ENCODE results near the gene LMOD3. TPM values are rescaled to one million over a fixed set of nuclear protein-coding genes. Genes with fewer than 3 reads are reported as not detected.
A peak's percentile ranks its signal among the peaks of the same experiment; 100 is the strongest.

Gene LMOD3
- total RNA-seq, 1 experiment from 2014 or later, result not detected

DNA sequence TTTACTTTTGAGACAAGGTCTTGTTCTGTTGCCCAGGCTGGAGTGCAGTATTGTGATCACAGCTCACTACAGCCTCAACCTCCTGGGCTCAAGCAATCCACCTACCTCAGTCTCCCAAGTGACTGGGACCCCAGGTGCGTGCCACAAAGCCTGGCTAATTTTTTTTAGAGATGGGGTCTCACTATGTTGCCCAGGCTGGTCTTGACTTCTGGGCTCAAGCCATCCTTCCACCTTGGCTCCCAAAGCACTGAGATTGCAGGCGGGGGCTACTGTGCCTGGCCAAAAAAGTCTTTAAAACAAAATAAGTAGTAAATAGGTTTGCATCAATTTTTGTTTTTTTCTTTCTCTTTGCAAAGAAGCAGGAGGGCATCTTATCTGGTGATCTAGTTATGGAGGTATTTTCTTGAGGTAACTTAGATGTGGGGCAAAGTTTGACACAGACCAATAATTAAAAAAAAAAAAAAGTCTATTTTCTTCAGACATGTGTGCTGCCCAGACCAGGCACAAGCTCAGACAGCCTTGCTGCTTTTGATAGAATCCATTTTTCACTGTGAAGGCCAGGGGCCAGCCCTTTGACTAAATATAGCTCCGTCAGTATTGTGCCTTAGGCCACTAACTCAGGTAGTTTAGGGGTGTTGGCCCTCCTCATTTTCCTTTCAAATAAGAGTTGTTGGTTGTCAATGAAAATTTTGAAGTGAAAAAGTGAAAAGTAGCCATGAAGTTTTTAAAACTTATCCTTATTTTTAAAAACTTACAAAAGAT is 35.2 kb downstream of the LMOD3 start:
- TSS peak; percentile 45 for BruUV-seq (replicated peaks)

DNA sequence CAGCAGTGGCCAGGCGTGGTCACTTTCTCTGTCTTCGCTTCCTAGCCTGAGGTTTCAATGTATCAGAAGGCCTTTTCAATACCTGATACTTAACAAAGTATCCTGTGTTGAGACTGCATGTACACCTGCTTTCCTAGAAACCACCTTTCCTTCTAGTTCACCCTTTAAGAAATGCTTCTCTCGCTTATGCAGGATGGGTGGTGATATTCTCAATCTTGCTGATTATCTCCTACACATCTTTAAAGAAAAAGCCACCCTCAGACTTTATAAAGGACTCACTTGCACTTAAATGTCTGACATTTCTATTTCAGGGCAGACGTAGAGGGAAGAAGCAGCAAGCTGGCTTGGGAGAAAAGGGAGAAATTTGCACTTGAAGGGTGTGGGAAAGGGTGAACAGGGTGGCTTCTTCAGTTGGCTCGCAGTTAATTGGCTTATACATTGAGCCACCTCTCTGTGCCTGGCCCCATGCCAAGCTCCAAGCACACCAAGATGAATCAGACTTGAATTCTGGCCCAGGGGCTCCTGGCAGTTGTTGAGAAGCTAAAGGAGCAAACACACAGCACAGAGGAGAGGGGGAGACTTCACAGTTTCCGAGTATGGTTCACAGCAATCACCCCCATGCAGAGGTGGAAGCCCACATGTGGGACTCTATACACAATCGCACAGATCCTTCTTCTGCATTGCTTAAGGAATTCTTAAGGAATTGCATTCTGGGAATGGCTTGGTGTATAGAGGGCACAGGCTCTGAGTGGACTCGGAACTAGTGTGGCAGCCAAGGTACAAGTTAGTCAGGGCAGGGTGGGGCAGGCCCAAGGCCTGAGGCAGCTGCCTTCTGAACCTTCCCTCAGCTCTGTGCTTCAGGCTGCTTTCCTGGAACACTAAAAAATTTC is 36.3 kb downstream of the LMOD3 start:
- Histone ChIP-seq H3K27ac (ENCODE audit: low read length) (peak overlapping the region; percentile 89), H3K36me3 (ENCODE audit: control insufficient read depth, insufficient read depth, low read length) (no peaks in the 10 kb centered on the region; the same call in none of the 2 replicates), H3K9me3 (ENCODE audit: control insufficient read depth, insufficient read depth, low read depth, low read length) (no peaks in the 10 kb centered on the region), H3K27me3 (ENCODE audit: control insufficient read depth, insufficient read depth, low read length) (no peaks in the 10 kb centered on the region), H3K4me1 (ENCODE audit: control insufficient read depth, insufficient read depth, low read length) (peaks cover 54% of the 10 kb centered on the region), H3K4me3 (ENCODE audit: low read depth in 2 of 2, low read length in 2 of 2) (peak overlapping the region; percentile 87 to 89)
- no TSS peak for BruUV-seq (replicated peaks)
- POLR2A ChIA-PET, result no interaction called here
- no peak for TF ChIP-seq TCF7L2 (IDR thresholded peaks at IDR 0.05; ENCODE audit: low read depth, low read length)
- TF ChIP-seq, protein P1, sequence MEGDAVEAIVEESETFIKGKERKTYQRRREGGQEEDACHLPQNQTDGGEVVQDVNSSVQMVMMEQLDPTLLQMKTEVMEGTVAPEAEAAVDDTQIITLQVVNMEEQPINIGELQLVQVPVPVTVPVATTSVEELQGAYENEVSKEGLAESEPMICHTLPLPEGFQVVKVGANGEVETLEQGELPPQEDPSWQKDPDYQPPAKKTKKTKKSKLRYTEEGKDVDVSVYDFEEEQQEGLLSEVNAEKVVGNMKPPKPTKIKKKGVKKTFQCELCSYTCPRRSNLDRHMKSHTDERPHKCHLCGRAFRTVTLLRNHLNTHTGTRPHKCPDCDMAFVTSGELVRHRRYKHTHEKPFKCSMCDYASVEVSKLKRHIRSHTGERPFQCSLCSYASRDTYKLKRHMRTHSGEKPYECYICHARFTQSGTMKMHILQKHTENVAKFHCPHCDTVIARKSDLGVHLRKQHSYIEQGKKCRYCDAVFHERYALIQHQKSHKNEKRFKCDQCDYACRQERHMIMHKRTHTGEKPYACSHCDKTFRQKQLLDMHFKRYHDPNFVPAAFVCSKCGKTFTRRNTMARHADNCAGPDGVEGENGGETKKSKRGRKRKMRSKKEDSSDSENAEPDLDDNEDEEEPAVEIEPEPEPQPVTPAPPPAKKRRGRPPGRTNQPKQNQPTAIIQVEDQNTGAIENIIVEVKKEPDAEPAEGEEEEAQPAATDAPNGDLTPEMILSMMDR (IDR thresholded peaks at IDR 0.05), result no peak
- in situ Hi-C loops (cut with HindIII; ENCODE audit: low pct_unique_long_range_greater_than_20kb, low sequenced_read_pairs) (no loop called here), intact Hi-C loops (cut with micrococcal nuclease; ENCODE audit: unreplicated experiment) (no loop called here)
- ATAC-seq (peak; percentile 63), DNase-seq (ENCODE audit: low read depth, low spot score) (no peak)
- CTCF ChIA-PET, result no interaction called here

More for the DNA sequence above, 35.2 kb downstream of the LMOD3 start:
- intact Hi-C loops (cut with micrococcal nuclease; ENCODE audit: unreplicated experiment), result no loop called here
- Histone ChIP-seq H3K27ac (ENCODE audit: low read length) (peak overlapping the region; percentile 89), H3K9me3 (ENCODE audit: control insufficient read depth, insufficient read depth, low read depth, low read length) (no peaks in the 10 kb centered on the region), H3K27me3 (ENCODE audit: control insufficient read depth, insufficient read depth, low read length) (no peaks in the 10 kb centered on the region), H3K4me1 (ENCODE audit: control insufficient read depth, insufficient read depth, low read length) (peaks cover 46% of the 10 kb centered on the region), H3K4me3 (ENCODE audit: low read depth in 2 of 2, low read length in 2 of 2) (peak overlapping the region in 1 of 2 experiments; percentile 29; a peak in 2 of 4 replicates), H3K36me3 (ENCODE audit: control insufficient read depth, insufficient read depth, low read length) (no peaks in the 10 kb centered on the region; the same call in none of the 2 replicates)
- in situ Hi-C loops (cut with HindIII; ENCODE audit: low pct_unique_long_range_greater_than_20kb, low sequenced_read_pairs), result no loop called here
- ChIA-PET CTCF (no interaction called here), POLR2A (no interaction called here)
- DNase-seq (ENCODE audit: low read depth, low spot score) (no peak), ATAC-seq (no peak)
- TF ChIP-seq TCF7L2 (IDR thresholded peaks at IDR 0.05; ENCODE audit: low read depth, low read length), result no peak
- TF ChIP-seq, protein P1 (IDR thresholded peaks at IDR 0.05), result no peak
- TF ChIP-seq POLR2AphosphoS5 (IDR thresholded peaks at IDR 0.05; ENCODE audit: low read depth, low read length), result no peak
- TF ChIP-seq, protein P2, sequence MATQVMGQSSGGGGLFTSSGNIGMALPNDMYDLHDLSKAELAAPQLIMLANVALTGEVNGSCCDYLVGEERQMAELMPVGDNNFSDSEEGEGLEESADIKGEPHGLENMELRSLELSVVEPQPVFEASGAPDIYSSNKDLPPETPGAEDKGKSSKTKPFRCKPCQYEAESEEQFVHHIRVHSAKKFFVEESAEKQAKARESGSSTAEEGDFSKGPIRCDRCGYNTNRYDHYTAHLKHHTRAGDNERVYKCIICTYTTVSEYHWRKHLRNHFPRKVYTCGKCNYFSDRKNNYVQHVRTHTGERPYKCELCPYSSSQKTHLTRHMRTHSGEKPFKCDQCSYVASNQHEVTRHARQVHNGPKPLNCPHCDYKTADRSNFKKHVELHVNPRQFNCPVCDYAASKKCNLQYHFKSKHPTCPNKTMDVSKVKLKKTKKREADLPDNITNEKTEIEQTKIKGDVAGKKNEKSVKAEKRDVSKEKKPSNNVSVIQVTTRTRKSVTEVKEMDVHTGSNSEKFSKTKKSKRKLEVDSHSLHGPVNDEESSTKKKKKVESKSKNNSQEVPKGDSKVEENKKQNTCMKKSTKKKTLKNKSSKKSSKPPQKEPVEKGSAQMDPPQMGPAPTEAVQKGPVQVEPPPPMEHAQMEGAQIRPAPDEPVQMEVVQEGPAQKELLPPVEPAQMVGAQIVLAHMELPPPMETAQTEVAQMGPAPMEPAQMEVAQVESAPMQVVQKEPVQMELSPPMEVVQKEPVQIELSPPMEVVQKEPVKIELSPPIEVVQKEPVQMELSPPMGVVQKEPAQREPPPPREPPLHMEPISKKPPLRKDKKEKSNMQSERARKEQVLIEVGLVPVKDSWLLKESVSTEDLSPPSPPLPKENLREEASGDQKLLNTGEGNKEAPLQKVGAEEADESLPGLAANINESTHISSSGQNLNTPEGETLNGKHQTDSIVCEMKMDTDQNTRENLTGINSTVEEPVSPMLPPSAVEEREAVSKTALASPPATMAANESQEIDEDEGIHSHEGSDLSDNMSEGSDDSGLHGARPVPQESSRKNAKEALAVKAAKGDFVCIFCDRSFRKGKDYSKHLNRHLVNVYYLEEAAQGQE (IDR thresholded peaks at IDR 0.05; ENCODE audit: insufficient read depth in 1 of 2, low read depth in 2 of 2, low read length in 1 of 2), result no peak
- TF ChIP-seq SIN3A (IDR thresholded peaks at IDR 0.05; ENCODE audit: borderline replicate concordance, insufficient read depth, low read depth, low read length), result no peak
